ENCODE measurements around the gene METTL22.

DNA sequence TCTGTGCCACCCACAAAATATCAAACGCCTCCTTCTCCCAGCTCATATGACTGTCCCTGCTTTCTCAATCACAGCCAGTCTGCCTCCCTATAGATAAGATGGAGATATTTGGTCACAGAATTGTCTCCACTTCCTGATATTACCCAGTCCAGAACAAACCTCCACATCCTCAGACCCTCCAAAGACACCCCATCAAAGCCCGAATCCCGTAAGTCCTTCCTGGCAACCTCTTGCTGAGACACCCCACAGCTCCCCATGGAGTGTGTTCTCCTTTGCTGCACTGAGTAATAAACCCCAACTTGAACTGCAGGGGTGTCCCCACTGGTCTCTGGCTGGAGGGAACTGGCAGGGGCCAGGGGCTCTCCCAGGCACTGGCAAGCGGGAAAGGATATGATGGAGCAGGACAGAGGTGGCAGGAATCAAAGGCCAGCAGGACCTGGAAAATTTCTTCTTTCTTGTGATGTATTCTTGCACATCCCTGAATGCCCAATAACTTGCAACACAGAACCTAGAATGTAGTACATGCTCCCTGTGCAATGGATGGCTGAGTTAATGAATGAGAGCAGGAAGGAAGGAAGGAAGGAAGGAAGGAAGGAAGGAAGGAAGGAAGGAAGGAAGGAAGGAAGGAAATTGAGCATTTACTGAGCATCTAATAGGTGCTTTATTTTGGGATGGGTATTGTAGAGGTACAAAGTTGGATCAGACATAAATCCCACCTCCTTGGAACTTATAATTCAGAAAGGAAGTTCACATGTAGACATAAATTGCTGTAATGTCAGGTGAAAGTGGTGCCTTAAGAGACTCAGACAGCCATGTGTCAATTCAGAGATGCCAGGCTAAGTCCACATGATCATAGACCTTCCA lies 45.1 kb upstream of the METTL22 start:
- TF ChIP-seq POLR2AphosphoS5 (IDR thresholded peaks at IDR 0.05) = no peak
- no peak for TF ChIP-seq POLR2A (IDR thresholded peaks at IDR 0.05; ENCODE audit: low read depth)
- TF ChIP-seq, protein P1, sequence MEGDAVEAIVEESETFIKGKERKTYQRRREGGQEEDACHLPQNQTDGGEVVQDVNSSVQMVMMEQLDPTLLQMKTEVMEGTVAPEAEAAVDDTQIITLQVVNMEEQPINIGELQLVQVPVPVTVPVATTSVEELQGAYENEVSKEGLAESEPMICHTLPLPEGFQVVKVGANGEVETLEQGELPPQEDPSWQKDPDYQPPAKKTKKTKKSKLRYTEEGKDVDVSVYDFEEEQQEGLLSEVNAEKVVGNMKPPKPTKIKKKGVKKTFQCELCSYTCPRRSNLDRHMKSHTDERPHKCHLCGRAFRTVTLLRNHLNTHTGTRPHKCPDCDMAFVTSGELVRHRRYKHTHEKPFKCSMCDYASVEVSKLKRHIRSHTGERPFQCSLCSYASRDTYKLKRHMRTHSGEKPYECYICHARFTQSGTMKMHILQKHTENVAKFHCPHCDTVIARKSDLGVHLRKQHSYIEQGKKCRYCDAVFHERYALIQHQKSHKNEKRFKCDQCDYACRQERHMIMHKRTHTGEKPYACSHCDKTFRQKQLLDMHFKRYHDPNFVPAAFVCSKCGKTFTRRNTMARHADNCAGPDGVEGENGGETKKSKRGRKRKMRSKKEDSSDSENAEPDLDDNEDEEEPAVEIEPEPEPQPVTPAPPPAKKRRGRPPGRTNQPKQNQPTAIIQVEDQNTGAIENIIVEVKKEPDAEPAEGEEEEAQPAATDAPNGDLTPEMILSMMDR (IDR thresholded peaks at IDR 0.05) = no peak
